Endothelial cell of umbilical vein (primary cell): ENCODE measurements around the gene SLC26A3.

ENCODE experiments used
- EZH2 ChIP-seq: IDR thresholded peaks from 2 replicates; pipeline ENCODE4 v1.6.1; 2012; ENCODE audit warnings: borderline replicate concordance, low read depth, mild to moderate bottlenecking, moderate library complexity, low read length, inconsistent platforms; ENCODE audit not compliant: severe bottlenecking
- GATA2 ChIP-seq: IDR thresholded peaks from 2 replicates; pipeline ENCODE4 v1.7.0; 2011; ENCODE audit warnings: low read depth, mild to moderate bottlenecking, moderate library complexity, mixed read lengths, low read length; ENCODE audit not compliant: insufficient read length, insufficient read depth
- POLR2A ChIP-seq: IDR thresholded peaks from 2 replicates; pipeline ENCODE4 v1.6.1; 2012; ENCODE audit warnings: low read depth, mild to moderate bottlenecking, control low read depth, low read length
- POLR2AphosphoS5 ChIP-seq: IDR thresholded peaks from 2 replicates; pipeline ENCODE4 v1.6.1; 2012; ENCODE audit warnings: low read depth, mild to moderate bottlenecking, control low read depth, low read length, moderate library complexity; ENCODE audit not compliant: insufficient read depth
- TF ChIP-seq, protein P1 (sequence below), 2 donors: IDR thresholded peaks; 1 replicate in 1 of 2; 2 replicates in 1 of 2; pipeline ENCODE4 v1.5.1; 2011; ENCODE audit warnings: low read length in 2 of 2, mild to moderate bottlenecking in 2 of 2, moderate library complexity in 2 of 2, control low read depth in 1 of 2, inconsistent platforms in 1 of 2, low read depth in 1 of 2; ENCODE audit not compliant: insufficient read depth in 1 of 2; ENCODE audit errors: extremely low read depth in 1 of 2

DNA sequence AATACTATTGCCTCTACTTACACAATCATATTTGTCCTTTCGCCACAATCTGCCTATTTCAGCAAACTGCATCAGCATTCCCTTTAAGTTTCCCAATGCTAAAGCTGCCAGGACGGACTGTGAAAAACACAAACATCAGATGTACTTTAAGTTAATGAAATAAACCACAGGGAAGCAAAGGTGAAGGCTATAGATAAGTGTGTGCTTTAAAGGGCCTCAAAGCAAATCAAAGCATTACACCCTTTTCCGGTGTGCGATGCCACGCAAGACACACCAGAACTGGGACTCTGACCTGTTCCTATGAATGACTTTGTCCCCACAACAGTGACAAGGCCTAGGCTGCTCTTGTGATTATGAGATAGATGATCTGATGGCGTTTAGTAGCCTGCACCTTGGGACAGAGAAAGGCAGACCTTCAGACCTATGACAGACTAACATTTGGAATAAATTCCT lies 23.4 kb downstream of the SLC26A3 start:
- TF ChIP-seq, protein P1, sequence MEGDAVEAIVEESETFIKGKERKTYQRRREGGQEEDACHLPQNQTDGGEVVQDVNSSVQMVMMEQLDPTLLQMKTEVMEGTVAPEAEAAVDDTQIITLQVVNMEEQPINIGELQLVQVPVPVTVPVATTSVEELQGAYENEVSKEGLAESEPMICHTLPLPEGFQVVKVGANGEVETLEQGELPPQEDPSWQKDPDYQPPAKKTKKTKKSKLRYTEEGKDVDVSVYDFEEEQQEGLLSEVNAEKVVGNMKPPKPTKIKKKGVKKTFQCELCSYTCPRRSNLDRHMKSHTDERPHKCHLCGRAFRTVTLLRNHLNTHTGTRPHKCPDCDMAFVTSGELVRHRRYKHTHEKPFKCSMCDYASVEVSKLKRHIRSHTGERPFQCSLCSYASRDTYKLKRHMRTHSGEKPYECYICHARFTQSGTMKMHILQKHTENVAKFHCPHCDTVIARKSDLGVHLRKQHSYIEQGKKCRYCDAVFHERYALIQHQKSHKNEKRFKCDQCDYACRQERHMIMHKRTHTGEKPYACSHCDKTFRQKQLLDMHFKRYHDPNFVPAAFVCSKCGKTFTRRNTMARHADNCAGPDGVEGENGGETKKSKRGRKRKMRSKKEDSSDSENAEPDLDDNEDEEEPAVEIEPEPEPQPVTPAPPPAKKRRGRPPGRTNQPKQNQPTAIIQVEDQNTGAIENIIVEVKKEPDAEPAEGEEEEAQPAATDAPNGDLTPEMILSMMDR (IDR thresholded peaks at IDR 0.05; ENCODE audit: extremely low read depth in 1 of 2, insufficient read depth in 1 of 2, low read depth in 1 of 2, low read length in 2 of 2) = no peak
- TF ChIP-seq POLR2AphosphoS5 = no peak
- TF ChIP-seq POLR2A = no peak
- TF ChIP-seq GATA2 = no peak
- no peak for TF ChIP-seq EZH2
